WTC11 (cell line): ENCODE data around the gene IL17RA.

Experiments
- ATF1 ChIP-seq: sonication (generic); formaldehyde crosslinking; IDR thresholded peaks from 2 replicates; pipeline ENCODE4 v1.8.1; 2023; ENCODE audit warnings: mild to moderate bottlenecking, moderate library complexity, missing genetic modification reagents
- CTCF ChIP-seq: fragments of 200-600 bp; IDR thresholded peaks from 2 replicates; pipeline ENCODE4 v1.8.0; 2022; ENCODE audit warnings: antibody characterized with exemption
- IRF1 ChIP-seq: sonication (generic); formaldehyde crosslinking; IDR thresholded peaks from 2 replicates; pipeline ENCODE4 v1.8.0; 2023; ENCODE audit warnings: missing genetic modification reagents
- SMAD4 ChIP-seq: sonication (generic); formaldehyde crosslinking; IDR thresholded peaks from 2 replicates; pipeline ENCODE4 v1.8.0; 2022; ENCODE audit warnings: mild to moderate bottlenecking, missing genetic modification reagents
- ZNF416 ChIP-seq: fragments of 250-450 bp; sonication (Bioruptor Pico); IDR thresholded peaks from 2 replicates; pipeline ENCODE4 v1.9.0; 2021; ENCODE audit warnings: mild to moderate bottlenecking, inconsistent platforms

GRCh38 chr22:17085277-17086181 lies 729 bp downstream of the IL17RA start:
- TF ChIP-seq CTCF (no peak), SMAD4 (CRISPR knock-in tag) (no peak), ZNF416 (CRISPR knock-in tag) (no peak), IRF1 (CRISPR knock-in tag) (no peak), ATF1 (CRISPR knock-in tag) (no peak)
